Middle frontal gyrus (tissue), 1 donor: ENCODE results near the gene RRP12.
"Not testable (repeated sequence)": the region's sequence is repeated elsewhere in the genome, so short reads cannot be mapped to it uniquely, and the experiment has no call there.

Source experiments
- DNase-seq: peaks from one replicate; pipeline ENCODE4 v3.0.0-alpha.2; 2015; ENCODE audit warnings: low spot score; ENCODE audit errors: extremely low spot score

Gene RRP12

GRCh38 chr10:97372233-97372875 is 28.8 kb downstream of the RRP12 start:
- no peak for DNase-seq

DNA sequence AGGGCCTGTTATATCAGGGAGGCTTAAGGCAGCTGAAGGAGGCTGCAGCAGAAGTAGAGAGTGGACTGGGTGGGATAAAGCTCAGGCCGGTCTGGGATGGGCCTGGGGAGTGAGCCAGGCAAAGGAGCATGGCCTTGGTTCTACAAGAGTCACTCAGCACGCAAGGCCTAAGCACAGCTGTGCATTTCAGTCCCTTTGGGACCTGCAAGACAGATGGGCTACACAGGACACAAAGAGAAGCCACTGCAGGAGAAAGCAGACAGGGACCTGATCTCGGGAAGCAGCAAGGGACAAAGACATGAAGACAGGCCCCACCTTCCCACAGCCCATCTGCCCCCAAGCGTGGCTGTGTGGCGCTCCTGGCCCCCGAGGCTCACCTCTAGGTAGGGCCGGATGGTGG is 29.4 kb downstream of the RRP12 start:
- no peak for DNase-seq

GRCh38 chr10:97367126-97367649 is 34.0 kb downstream of the RRP12 start:
- no peak for DNase-seq

DNA sequence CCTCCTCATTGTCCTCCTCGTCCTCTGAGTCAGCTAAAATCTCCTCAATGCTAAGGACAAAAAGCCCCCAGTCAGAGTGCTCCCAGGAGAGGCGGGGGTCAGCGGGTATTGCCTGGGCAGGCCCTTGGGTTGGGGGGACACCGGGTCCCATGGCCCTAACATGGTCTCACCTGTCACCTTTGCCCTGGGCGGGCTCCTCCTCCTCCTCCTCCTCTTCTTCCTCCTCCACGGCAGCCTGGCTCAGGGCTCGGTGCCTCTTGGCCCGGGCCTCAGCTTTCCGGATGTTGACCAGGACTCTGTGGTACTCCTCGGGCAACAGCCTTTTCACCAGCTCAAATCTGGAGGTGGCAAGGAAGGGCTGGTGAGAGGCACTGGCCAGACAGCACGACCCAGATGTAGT is 34.6 kb downstream of the RRP12 start:
- no peak for DNase-seq

DNA sequence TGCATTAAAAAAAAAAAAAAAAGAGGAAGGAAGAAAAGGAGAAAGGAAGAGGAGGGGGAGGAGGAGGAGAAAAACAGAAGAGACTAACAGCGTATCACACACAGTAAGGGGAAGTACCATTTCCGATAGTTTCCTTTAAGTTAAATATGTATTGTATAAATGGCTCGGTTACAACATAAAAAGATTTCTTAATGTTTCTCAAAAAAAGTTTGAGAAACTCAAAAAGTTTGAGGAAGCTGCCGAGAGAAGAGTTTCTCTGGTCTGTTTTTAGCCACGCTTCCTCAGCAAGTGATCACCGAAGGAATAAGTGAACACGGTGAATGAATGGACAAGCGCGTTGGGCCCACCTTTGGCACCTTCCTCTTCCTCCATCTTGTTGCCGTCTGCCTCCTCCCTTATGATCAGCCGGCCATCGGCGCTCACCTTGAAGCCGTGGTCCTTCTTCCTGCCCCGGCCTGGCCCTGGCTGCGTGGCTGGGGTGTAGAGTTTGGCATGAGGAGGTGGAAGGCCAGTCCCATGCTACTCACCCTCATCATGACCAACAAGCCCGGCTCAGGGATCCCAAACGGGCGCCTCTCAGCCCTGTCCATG is 35.3 kb downstream of the RRP12 start:
- no peak for DNase-seq

DNA sequence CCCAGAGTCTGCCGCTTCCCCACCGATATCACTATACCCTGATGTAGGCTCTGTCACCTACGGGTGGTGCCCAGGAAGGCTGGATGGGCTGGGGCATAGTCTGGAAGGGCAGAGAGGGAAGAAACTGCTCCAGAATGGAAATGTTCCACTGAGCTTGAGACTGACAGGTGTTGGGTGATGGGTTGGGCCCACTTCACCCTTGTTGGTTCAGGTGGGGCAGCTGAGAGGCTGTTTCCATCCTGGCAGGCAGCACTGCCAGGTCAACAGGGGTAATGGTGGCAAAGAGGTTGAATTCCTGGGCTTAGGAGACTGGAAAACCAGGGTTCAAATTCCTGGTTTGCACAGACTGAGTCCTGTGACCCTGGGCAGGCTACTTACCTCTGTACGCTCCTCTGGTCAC is 38.1 kb downstream of the RRP12 start:
- no peak for DNase-seq

- no peak for DNase-seq
Observed at GRCh38 chr10:97362310-97363033, 38.7 kb downstream of the RRP12 start.

DNA sequence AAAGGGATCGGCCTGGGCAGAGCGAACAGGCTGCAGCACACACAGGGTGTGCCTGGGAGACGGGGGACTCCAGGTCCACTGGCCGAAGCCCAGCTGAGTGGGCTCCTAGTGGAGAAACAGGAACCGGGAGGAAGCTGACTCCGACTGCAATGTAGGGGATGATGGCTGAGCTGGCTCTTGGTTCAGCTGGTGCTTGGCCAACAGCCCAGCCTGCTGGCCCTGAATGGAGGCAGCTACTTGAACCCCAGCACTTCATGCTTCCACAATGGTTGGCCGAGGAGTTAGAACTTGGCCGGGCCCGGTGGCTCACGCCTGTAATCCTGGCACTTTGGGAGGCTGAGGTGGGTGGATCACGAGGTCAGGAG is 39.6 kb downstream of the RRP12 start:
- no peak for DNase-seq

GRCh38 chr10:97360705-97361536 is 40.2 kb downstream of the RRP12 start:
- no peak for DNase-seq

DNA sequence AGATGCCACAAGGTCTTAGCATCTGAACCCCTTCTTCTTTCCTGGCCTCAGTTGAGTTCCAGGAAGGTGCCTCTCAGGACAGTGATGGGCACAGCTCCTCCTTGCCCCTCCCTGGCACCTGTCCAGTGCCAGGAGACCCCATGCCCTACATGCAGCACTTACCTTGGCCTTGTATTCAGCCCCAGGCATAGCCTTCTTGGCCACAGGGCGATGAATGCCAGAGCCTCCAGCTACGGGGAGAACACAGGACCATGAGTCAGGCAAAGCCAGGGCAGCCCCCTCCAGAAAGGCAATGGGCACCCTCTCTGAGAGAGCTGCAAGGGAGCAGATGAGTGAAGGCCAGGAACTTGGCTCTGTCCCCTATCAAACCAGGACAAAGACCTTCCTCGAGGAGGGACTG is 42.4 kb downstream of the RRP12 start:
- DNase-seq, result no peak

DNA sequence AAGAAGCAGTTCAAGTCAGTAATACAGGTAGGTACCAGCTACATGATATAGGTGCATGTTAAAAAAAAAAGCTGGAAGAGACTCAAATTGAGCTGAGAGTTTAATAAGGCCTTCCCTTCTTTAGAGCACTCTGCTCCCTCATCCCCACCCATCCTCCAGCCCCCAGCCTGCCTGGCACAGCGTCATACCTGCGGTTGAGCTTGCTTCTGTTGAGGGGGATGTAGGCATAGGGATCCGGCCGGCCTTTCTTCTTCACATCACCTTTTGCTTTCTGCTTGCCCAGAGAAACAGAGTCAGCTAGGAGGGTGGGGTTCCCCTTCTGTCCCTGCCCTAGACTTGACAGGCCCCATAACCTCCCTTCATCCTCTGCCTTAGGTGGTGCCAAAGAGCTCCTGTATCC is 42.8 kb downstream of the RRP12 start:
- DNase-seq, result no peak

- DNase-seq, result no peak
Observed at GRCh38 chr10:97356918-97357317, 44.2 kb downstream of the RRP12 start.

- DNase-seq, result no peak
Observed at GRCh38 chr10:97356318-97356914, 44.7 kb downstream of the RRP12 start.

GRCh38 chr10:97355571-97355975 is 45.6 kb downstream of the RRP12 start:
- no peak for DNase-seq

GRCh38 chr10:97353945-97354344 is 47.2 kb downstream of the RRP12 start:
- no peak for DNase-seq

DNA sequence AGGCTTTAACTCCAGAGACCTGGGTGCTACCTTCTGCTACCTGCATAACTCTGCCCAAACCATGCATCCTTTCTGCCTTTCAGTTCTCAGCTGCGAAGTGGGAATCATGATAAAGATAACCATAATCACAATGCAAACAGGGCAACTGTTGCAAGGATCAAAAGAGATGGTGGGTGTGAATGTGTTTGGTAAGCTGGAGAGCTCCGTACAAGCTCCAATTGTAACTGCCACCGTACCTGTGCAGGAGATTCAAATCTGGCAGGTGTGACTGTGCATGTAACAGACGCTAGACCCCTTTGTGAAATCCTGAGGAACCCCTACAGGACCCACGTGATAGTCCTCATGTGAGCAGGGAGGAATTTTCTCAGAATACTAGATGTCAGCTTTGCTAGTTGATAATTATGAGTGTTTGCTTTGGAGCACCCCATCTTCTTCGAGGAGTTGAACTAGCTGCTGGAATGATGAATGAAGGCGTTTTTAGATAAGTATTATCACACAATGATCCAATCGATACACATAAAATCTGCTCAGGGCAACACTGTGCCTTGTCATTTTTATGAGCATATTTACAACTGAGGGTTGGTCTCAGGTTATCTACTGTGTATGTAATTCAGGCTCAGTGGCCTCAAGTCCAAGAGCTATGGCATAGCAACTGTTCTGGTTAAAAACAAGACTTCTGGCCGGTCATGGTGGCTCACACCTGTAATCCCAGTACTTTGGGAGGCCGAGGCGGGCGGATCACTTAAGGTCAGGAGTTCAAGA is 51.2 kb downstream of the RRP12 start:
- DNase-seq, result no peak

DNA sequence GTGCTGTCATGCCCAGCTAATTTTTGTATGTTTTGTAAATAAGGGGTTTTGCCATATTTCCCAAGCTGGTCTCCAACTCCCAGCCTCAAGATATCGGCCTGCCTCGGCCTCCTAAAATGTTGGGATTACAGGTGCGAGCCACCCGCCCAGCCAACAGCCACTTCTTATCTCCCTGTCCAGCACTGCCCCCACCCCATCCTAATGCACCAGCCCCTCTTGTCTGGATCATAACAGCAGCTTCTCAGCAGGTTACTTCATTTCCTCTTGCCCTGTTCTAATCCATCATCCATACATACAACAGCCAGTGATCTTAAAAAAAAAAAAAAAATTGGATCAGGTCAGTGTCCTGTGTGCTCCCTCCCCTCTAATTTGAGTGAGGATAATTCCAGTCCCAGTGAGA is 53.8 kb downstream of the RRP12 start:
- DNase-seq, result no peak

DNA sequence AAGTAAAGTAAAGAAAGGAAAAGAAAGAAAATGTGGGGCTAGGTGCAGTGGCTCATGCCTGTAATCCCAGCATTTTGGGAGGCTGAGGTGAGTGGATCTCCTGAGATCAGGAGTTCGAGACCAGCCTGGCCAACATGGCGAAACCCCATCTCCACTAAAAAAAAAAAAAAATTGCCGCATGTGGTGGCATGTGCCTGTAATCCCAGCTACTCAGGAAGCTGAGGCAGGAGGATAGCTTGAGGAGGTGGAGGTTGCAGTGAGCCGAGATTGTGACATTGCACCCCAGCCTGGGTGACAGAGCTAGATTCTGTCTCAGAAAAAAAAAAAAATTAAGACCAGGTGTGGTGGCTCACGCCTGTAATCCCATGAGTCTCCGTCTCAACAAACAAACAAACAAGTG is 57.5 kb downstream of the RRP12 start:
- DNase-seq, result not testable (repeated sequence)

DNA sequence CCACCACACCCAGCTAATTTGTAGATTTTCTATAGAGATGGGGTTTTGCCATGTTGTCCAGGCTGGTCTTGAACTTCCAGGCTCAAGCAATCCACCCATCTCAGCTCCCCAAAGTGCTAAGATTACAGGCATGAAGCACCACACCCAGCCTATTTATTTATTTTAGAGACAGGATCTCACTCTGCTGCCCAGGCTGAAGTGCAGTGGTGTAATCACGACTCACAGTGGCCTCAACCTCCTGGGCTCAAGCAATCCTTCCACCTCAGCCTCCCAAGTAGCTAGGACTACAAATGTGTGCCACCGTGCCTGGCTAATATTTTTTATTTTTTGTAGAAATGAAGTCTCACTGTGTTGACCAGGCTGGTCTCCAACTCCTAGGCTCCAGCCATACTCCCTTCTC is 59.7 kb downstream of the RRP12 start:
- DNase-seq, result no peak

DNA sequence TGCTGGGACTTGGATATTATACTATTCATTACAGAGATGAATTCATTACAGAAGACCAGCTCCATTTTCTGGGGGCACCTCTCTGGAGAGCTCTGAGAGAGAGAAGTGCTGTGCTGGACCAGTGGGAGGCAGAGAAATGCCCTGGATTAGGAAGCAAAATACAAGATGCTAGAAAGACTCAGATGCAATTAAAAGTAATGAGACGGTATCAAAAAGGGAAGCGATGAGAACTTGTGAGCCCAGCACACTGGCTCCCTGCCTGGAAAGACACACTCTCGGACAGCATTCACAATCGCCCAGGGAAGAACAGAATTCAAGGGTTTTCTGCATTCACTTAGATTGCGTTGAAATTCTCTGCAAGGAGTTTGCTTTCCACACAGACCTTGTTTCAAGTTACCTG is 63.1 kb downstream of the RRP12 start:
- DNase-seq, result no peak
